GM21619 (cell line): ENCODE results near the gene HPSE2.

Experiments used
- ATAC-seq: cut with Tn5 transposase; IDR thresholded peaks from one replicate; pipeline ENCODE4 v1.9.1; 2021; ENCODE audit not compliant: unreplicated experiment

The HPSE2 gene

GRCh38 chr10:98628206-98628605 lies 607.4 kb downstream of the HPSE2 start:
- ATAC-seq = no peak

- no peak for ATAC-seq
Observed at GRCh38 chr10:98627711-98628110, 607.9 kb downstream of the HPSE2 start.

GRCh38 chr10:98624963-98625362 lies 610.7 kb downstream of the HPSE2 start:
- no peak for ATAC-seq

GRCh38 chr10:98623176-98623575 lies 612.5 kb downstream of the HPSE2 start:
- ATAC-seq = no peak

- no peak for ATAC-seq
Observed at GRCh38 chr10:98621630-98622029, 614.0 kb downstream of the HPSE2 start.

- no peak for ATAC-seq
Observed at GRCh38 chr10:98620503-98620902, 615.1 kb downstream of the HPSE2 start.

- no peak for ATAC-seq
Observed at GRCh38 chr10:98619446-98619845, 616.2 kb downstream of the HPSE2 start.

GRCh38 chr10:98617906-98618520 lies 617.6 kb downstream of the HPSE2 start:
- ATAC-seq = no peak

- no peak for ATAC-seq
Observed at GRCh38 chr10:98613446-98613845, 622.2 kb downstream of the HPSE2 start.

- no peak for ATAC-seq
Observed at GRCh38 chr10:98611436-98611835, 624.2 kb downstream of the HPSE2 start.

- ATAC-seq = no peak
Observed at GRCh38 chr10:98610836-98611235, 624.8 kb downstream of the HPSE2 start.

GRCh38 chr10:98610301-98610700 lies 625.4 kb downstream of the HPSE2 start:
- no peak for ATAC-seq

GRCh38 chr10:98609265-98609664 lies 626.4 kb downstream of the HPSE2 start:
- no peak for ATAC-seq

- ATAC-seq = no peak
Observed at GRCh38 chr10:98608411-98608810, 627.2 kb downstream of the HPSE2 start.

- ATAC-seq = no peak
Observed at GRCh38 chr10:98602224-98602623, 633.4 kb downstream of the HPSE2 start.

- ATAC-seq = no peak
Observed at GRCh38 chr10:98599032-98599610, 636.5 kb downstream of the HPSE2 start.

GRCh38 chr10:98596404-98596803 lies 639.2 kb downstream of the HPSE2 start:
- no peak for ATAC-seq

- ATAC-seq = no peak
Observed at GRCh38 chr10:98589691-98590090, 646.0 kb downstream of the HPSE2 start.

- no peak for ATAC-seq
Observed at GRCh38 chr10:98589007-98589406, 646.6 kb downstream of the HPSE2 start.

- no peak for ATAC-seq
Observed at GRCh38 chr10:98587156-98587837, 648.4 kb downstream of the HPSE2 start.

GRCh38 chr10:98586096-98586495 lies 649.6 kb downstream of the HPSE2 start:
- ATAC-seq = no peak

GRCh38 chr10:98582363-98582762 lies 653.3 kb downstream of the HPSE2 start:
- no peak for ATAC-seq
